ENCODE results near the gene PIGT.

GRCh38 chr20:45368221-45368980, 47.5 kb upstream of the PIGT start:
- TF ChIP-seq POLR2AphosphoS5 (IDR thresholded peaks at IDR 0.05; ENCODE audit: low read depth) (no peak), EZH2phosphoT487 (IDR thresholded peaks at IDR 0.05; ENCODE audit: unreplicated experiment) (no peak), EZH2 (IDR thresholded peaks at IDR 0.05; ENCODE audit: low read depth, unreplicated experiment) (no peak), NANOG (IDR thresholded peaks at IDR 0.05; ENCODE audit: borderline replicate concordance) (no peak), CREB1 (CRISPR knock-in tag; IDR thresholded peaks at IDR 0.05; ENCODE audit: low read depth) (no peak)
- TF ChIP-seq, protein P1, sequence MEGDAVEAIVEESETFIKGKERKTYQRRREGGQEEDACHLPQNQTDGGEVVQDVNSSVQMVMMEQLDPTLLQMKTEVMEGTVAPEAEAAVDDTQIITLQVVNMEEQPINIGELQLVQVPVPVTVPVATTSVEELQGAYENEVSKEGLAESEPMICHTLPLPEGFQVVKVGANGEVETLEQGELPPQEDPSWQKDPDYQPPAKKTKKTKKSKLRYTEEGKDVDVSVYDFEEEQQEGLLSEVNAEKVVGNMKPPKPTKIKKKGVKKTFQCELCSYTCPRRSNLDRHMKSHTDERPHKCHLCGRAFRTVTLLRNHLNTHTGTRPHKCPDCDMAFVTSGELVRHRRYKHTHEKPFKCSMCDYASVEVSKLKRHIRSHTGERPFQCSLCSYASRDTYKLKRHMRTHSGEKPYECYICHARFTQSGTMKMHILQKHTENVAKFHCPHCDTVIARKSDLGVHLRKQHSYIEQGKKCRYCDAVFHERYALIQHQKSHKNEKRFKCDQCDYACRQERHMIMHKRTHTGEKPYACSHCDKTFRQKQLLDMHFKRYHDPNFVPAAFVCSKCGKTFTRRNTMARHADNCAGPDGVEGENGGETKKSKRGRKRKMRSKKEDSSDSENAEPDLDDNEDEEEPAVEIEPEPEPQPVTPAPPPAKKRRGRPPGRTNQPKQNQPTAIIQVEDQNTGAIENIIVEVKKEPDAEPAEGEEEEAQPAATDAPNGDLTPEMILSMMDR (conservative IDR thresholded peaks at IDR 0.05; ENCODE audit: low read depth in 2 of 2), result no peak
- TF ChIP-seq, protein P2, sequence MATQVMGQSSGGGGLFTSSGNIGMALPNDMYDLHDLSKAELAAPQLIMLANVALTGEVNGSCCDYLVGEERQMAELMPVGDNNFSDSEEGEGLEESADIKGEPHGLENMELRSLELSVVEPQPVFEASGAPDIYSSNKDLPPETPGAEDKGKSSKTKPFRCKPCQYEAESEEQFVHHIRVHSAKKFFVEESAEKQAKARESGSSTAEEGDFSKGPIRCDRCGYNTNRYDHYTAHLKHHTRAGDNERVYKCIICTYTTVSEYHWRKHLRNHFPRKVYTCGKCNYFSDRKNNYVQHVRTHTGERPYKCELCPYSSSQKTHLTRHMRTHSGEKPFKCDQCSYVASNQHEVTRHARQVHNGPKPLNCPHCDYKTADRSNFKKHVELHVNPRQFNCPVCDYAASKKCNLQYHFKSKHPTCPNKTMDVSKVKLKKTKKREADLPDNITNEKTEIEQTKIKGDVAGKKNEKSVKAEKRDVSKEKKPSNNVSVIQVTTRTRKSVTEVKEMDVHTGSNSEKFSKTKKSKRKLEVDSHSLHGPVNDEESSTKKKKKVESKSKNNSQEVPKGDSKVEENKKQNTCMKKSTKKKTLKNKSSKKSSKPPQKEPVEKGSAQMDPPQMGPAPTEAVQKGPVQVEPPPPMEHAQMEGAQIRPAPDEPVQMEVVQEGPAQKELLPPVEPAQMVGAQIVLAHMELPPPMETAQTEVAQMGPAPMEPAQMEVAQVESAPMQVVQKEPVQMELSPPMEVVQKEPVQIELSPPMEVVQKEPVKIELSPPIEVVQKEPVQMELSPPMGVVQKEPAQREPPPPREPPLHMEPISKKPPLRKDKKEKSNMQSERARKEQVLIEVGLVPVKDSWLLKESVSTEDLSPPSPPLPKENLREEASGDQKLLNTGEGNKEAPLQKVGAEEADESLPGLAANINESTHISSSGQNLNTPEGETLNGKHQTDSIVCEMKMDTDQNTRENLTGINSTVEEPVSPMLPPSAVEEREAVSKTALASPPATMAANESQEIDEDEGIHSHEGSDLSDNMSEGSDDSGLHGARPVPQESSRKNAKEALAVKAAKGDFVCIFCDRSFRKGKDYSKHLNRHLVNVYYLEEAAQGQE (IDR thresholded peaks at IDR 0.05; ENCODE audit: unreplicated experiment), result no peak

Measured in GM23338 (cell line).